ENCODE results near the gene FBH1.

The FBH1 gene

DNA sequence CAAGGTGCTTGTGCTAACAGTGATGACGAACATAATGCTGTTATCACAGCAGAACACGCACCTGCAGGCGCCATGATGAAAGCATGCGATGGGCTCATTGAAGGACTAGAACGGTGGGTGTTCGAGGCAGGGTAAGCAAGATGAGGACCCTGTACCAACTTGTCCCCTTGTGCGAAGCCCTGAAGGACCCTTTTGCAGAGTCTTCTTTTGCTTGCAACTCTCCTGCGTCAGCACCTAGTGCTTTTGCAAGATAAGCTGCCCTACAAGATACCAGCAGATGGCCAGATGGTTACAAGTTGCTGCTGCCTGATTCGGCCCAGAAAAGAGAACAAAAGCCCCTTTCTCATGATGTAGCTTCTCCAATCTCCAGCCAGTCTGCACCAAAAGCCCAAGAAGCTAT is 91.5 kb downstream of the FBH1 start:
- DNase-seq (ENCODE audit: low read depth), result no peak
- TF ChIP-seq, protein P1, sequence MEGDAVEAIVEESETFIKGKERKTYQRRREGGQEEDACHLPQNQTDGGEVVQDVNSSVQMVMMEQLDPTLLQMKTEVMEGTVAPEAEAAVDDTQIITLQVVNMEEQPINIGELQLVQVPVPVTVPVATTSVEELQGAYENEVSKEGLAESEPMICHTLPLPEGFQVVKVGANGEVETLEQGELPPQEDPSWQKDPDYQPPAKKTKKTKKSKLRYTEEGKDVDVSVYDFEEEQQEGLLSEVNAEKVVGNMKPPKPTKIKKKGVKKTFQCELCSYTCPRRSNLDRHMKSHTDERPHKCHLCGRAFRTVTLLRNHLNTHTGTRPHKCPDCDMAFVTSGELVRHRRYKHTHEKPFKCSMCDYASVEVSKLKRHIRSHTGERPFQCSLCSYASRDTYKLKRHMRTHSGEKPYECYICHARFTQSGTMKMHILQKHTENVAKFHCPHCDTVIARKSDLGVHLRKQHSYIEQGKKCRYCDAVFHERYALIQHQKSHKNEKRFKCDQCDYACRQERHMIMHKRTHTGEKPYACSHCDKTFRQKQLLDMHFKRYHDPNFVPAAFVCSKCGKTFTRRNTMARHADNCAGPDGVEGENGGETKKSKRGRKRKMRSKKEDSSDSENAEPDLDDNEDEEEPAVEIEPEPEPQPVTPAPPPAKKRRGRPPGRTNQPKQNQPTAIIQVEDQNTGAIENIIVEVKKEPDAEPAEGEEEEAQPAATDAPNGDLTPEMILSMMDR (conservative IDR thresholded peaks at IDR 0.05; ENCODE audit: low read length), result no peak
- H3K4me3 ChIP-seq (ENCODE audit: low read length), result no peak overlapping the region

DNA sequence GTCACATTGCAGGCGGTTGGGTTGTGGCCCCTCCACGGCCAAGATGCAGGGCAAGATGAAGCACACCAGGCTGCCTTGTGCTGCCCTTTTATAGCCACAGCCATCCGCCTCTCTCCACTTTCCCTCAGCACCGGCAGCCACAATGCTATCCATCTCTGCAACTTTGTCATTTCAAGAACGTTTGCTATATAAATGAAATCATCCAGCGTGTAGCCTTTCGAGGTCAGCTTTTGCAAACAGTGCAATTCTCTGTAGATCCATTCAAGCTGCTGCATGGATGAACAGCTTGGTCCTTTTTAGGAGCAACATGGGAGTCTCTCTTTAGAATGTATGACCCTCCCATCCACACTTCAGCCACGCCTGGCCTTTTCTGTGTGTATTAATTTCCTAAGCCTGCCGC is 93.7 kb downstream of the FBH1 start:
- TF ChIP-seq, protein P1 (conservative IDR thresholded peaks at IDR 0.05; ENCODE audit: low read length), result no peak
- DNase-seq (ENCODE audit: low read depth), result no peak
- no peak overlapping the region for H3K4me3 ChIP-seq (ENCODE audit: low read length)

DNA sequence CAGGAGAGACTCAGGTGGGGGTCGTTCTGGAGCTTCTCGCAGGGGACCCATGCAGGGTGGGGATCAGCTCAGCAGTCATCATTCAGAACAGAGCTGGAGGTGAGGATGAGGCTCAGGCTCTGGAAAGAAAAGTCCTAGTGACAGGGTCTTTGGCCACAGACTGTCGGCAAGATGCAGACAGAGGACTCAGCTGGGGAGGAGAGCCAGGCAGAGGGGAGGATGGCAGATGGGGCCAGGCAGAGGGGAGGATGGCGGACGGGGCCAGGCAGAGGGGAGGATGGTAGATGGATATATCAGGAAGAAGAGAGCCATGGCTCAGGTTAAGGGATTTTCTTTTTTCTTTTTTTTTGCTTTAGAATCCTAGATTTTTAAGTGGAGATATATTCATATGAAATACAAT is 95.0 kb downstream of the FBH1 start:
- no peak for DNase-seq (ENCODE audit: low read depth)
- TF ChIP-seq, protein P1 (conservative IDR thresholded peaks at IDR 0.05; ENCODE audit: low read length), result no peak
- H3K4me3 ChIP-seq (ENCODE audit: low read length), result no peak overlapping the region

Measured in AG10803 (cell line).